HEK293T (cell line): Measurements from ENCODE around the gene DKKL1.

ENCODE experiments used
- CTCF ChIA-PET: fragments of 350-600 bp; formaldehyde crosslinking; extraction: SDS; loops from one replicate; lab custom pipeline; 2021; ENCODE audit warnings: antibody characterized with exemption, inconsistent platforms; lab: Yijun Ruan, JAX
- POLR2A ChIA-PET: fragments of 350-600 bp; formaldehyde crosslinking; extraction: SDS; loops from one replicate; lab custom pipeline; 2020; ENCODE audit warnings: antibody characterized with exemption, inconsistent platforms; lab: Yijun Ruan, JAX
- DNase-seq: peaks from one replicate; pipeline ENCODE4 v3.0.0; 2012; ENCODE audit warnings: mixed read lengths; ENCODE audit errors: extremely low spot score
- ARNT ChIP-seq: fragments of 450-650 bp; IDR thresholded peaks from 2 replicates; pipeline ENCODE4 v1.6.1; 2017; ENCODE audit warnings: mild to moderate bottlenecking
- BHLHE40 ChIP-seq: fragments of 450-650 bp; IDR thresholded peaks from 2 replicates; pipeline ENCODE4 v1.6.1; 2016; ENCODE audit warnings: mild to moderate bottlenecking, moderate library complexity, borderline replicate concordance
- CTBP1 ChIP-seq: fragments of 450-650 bp; IDR thresholded peaks from 2 replicates; pipeline ENCODE4 v1.6.1; 2016; ENCODE audit warnings: borderline replicate concordance
- ELF4 ChIP-seq: fragments of 450-650 bp; IDR thresholded peaks from 2 replicates; pipeline ENCODE4 v1.6.1; 2017; ENCODE audit warnings: antibody characterized with exemption
- FOXA1 ChIP-seq: fragments of 450-650 bp; IDR thresholded peaks from 2 replicates; pipeline ENCODE4 v1.6.1; 2016; ENCODE audit warnings: mild to moderate bottlenecking
- FOXK2 ChIP-seq: fragments of 450-650 bp; IDR thresholded peaks from 2 replicates; pipeline ENCODE4 v1.6.1; 2016; ENCODE audit warnings: mild to moderate bottlenecking
- FOXM1 ChIP-seq: fragments of 450-650 bp; IDR thresholded peaks from 2 replicates; pipeline ENCODE4 v1.6.1; 2017; ENCODE audit warnings: mild to moderate bottlenecking, borderline replicate concordance
- HDGF ChIP-seq: fragments of 450-650 bp; IDR thresholded peaks from 2 replicates; pipeline ENCODE4 v1.6.1; 2017; ENCODE audit warnings: antibody characterized with exemption, borderline replicate concordance
- L3MBTL2 ChIP-seq: fragments of 450-650 bp; conservative IDR thresholded peaks from 2 replicates; pipeline ENCODE4 v1.6.1; 2016; ENCODE audit warnings: mild to moderate bottlenecking
- LEF1 ChIP-seq: fragments of 450-650 bp; IDR thresholded peaks from 2 replicates; pipeline ENCODE4 v1.6.1; 2017; ENCODE audit warnings: mild to moderate bottlenecking, borderline replicate concordance
- NFRKB ChIP-seq: fragments of 450-650 bp; IDR thresholded peaks from 2 replicates; pipeline ENCODE4 v1.6.1; 2016; ENCODE audit warnings: mild to moderate bottlenecking, moderate library complexity
- PKNOX1 ChIP-seq: fragments of 450-650 bp; IDR thresholded peaks from 2 replicates; pipeline ENCODE4 v1.6.1; 2016
- SP1 ChIP-seq: fragments of 450-650 bp; IDR thresholded peaks from 2 replicates; pipeline ENCODE4 v1.6.1; 2017
- SUZ12 ChIP-seq: fragments of 450-650 bp; IDR thresholded peaks from 2 replicates; pipeline ENCODE4 v1.6.1; 2016; ENCODE audit warnings: mild to moderate bottlenecking
- TARDBP ChIP-seq: fragments of 450-650 bp; IDR thresholded peaks from 2 replicates; pipeline ENCODE4 v1.6.1; 2016
- ZNF384 ChIP-seq: fragments of 450-650 bp; IDR thresholded peaks from 2 replicates; pipeline ENCODE4 v1.6.1; 2016

DKKL1 gene

GRCh38 chr19:49378512-49378911 lies 14.8 kb downstream of the DKKL1 start:
- TF ChIP-seq SUZ12 (no peak), PKNOX1 (no peak), TARDBP (no peak)
- ChIA-PET CTCF (interaction anchor here (0.6 kb wide), 1 partner anchor 405 kb away, joined by 3 read pairs; no protein-coding TSS in a partner anchor), POLR2A (no interaction called here)
- no peak for DNase-seq

GRCh38 chr19:49380391-49380790 lies 16.7 kb downstream of the DKKL1 start:
- POLR2A ChIA-PET, result no interaction called here
- CTCF ChIA-PET, result interaction anchor here (0.6 kb wide), 1 partner anchor 31 kb away, joined by 3 read pairs; no protein-coding TSS in a partner anchor
- no peak for DNase-seq
- TF ChIP-seq ZNF384 (no peak), CTBP1 (no peak), PKNOX1 (no peak), FOXK2 (no peak), SUZ12 (no peak), FOXM1 (no peak), NFRKB (no peak), ELF4 (no peak), BHLHE40 (no peak), FOXA1 (no peak), LEF1 (no peak), L3MBTL2 (no peak), TARDBP (no peak), ARNT (no peak), HDGF (no peak), SP1 (no peak)

GRCh38 chr19:49382639-49383038 lies 19.0 kb downstream of the DKKL1 start:
- POLR2A ChIA-PET, result no interaction called here

GRCh38 chr19:49383599-49383998 lies 19.9 kb downstream of the DKKL1 start:
- TF ChIP-seq CTBP1 (no peak), FOXM1 (no peak), ZNF384 (no peak), SUZ12 (no peak), SP1 (no peak), BHLHE40 (no peak), PKNOX1 (no peak), L3MBTL2 (no peak)
- no peak for DNase-seq
- ChIA-PET CTCF (no interaction called here), POLR2A (interaction anchor here (1.2 kb wide), 1 partner anchor 69 kb away, joined by 4 read pairs; the partner anchor contains the start of gene ALDH16A1)

More at GRCh38 chr19:49382639-49383038, 19.0 kb downstream of the DKKL1 start:
- no peak for DNase-seq
- TF ChIP-seq NFRKB (no peak), SUZ12 (no peak)
- CTCF ChIA-PET, result no interaction called here

- TF ChIP-seq ARNT (no peak), ELF4 (no peak), NFRKB (no peak), FOXK2 (no peak), FOXA1 (no peak), L3MBTL2 (no peak), TARDBP (no peak), HDGF (no peak), PKNOX1 (no peak)
- DNase-seq, result no peak
- ChIA-PET CTCF (no interaction called here), POLR2A (no interaction called here)
Measured at GRCh38 chr19:49387936-49388372, 24.3 kb downstream of the DKKL1 start, which contains the start of gene KASH5. TSS of gene KASH5 (plus strand) at chr19:49388249. CDS start at chr19:49390884, 2,635 bp downstream.

- TF ChIP-seq SP1 (no peak), PKNOX1 (no peak), TARDBP (no peak), ELF4 (no peak), HDGF (no peak), FOXM1 (no peak), CTBP1 (no peak), FOXA1 (no peak), BHLHE40 (no peak), ARNT (no peak), ZNF384 (no peak), LEF1 (no peak), FOXK2 (no peak), L3MBTL2 (no peak), SUZ12 (no peak), NFRKB (no peak)
- DNase-seq, result no peak
- POLR2A ChIA-PET, result interaction anchor here (1.2 kb wide), 1 partner anchor 63 kb away, joined by 4 read pairs; the partner anchor contains the start of gene ALDH16A1
- CTCF ChIA-PET, result no interaction called here
Measured at GRCh38 chr19:49389406-49389805, 25.7 kb downstream of the DKKL1 start.
